Parathyroid adenoma (tissue), 2 donors: ENCODE results near the gene CDK11B.

Experiments
- H2AFZ ChIP-seq: fragments of 300-600 bp; sonication (generic); one replicate; pipeline ENCODE4 v1.7.0; 2017; ENCODE audit warnings: antibody characterized with exemption, mild to moderate bottlenecking
- H3K27ac ChIP-seq: fragments of 300-600 bp; sonication (generic); one replicate; pipeline ENCODE4 v1.7.0; 2017
- H3K27me3 ChIP-seq: fragments of 300-600 bp; sonication (generic); one replicate; pipeline ENCODE4 v1.7.0; 2017; ENCODE audit warnings: low read length; ENCODE audit not compliant: control insufficient read depth, insufficient read depth
- H3K36me3 ChIP-seq: fragments of 300-600 bp; sonication (generic); one replicate; pipeline ENCODE4 v1.7.0; 2017; ENCODE audit warnings: low read length; ENCODE audit not compliant: control insufficient read depth, insufficient read depth
- H3K4me1 ChIP-seq: fragments of 300-600 bp; sonication (generic); one replicate; pipeline ENCODE4 v1.7.0; 2017; ENCODE audit warnings: control low read depth
- H3K4me2 ChIP-seq: fragments of 300-600 bp; sonication (generic); one replicate; pipeline ENCODE4 v1.7.0; 2017; ENCODE audit warnings: low read length
- H3K4me3 ChIP-seq: fragments of 300-600 bp; sonication (generic); one replicate; pipeline ENCODE4 v1.7.0; 2017; ENCODE audit warnings: low read depth, low read length
- H3K79me2 ChIP-seq: fragments of 300-600 bp; sonication (generic); one replicate; pipeline ENCODE4 v1.7.0; 2017; ENCODE audit warnings: control low read depth
- H3K9ac ChIP-seq: fragments of 300-600 bp; sonication (generic); one replicate; pipeline ENCODE4 v1.7.0; 2017; ENCODE audit warnings: mild to moderate bottlenecking
- H3K9me3 ChIP-seq: fragments of 300-600 bp; sonication (generic); one replicate; pipeline ENCODE4 v1.7.0; 2017; ENCODE audit warnings: low read length; ENCODE audit not compliant: control insufficient read depth
- CTCF ChIP-seq: fragments of 300-600 bp; sonication (generic); IDR thresholded peaks from one replicate; pipeline ENCODE4 v1.7.0; 2017; ENCODE audit warnings: antibody characterized with exemption, mild to moderate bottlenecking
- donor health status: primary hyperparathyroidism.

Gene CDK11B

GRCh38 chr1:1672181-1672965, 13.6 kb upstream of the CDK11B start:
- H3K27me3 ChIP-seq: no peaks in the 10 kb centered on the region
- H3K36me3 ChIP-seq: no peaks in the 10 kb centered on the region
- H3K4me3 ChIP-seq: no peak overlapping the region
- no peaks in the 10 kb centered on the region for H3K79me2 ChIP-seq
- H2AFZ ChIP-seq: no peak overlapping the region
- no peak overlapping the region for H3K27ac ChIP-seq
- H3K4me1 ChIP-seq: no peaks in the 10 kb centered on the region
- H3K9ac ChIP-seq: no peak overlapping the region
- TF ChIP-seq CTCF: no peak
- H3K9me3 ChIP-seq: no peaks in the 10 kb centered on the region
- H3K4me2 ChIP-seq: no peak overlapping the region

- no peaks in the 10 kb centered on the region for H3K36me3 ChIP-seq
- no peak overlapping the region for H3K4me2 ChIP-seq
- no peak for TF ChIP-seq CTCF
These were observed 12.7 kb upstream of the CDK11B start for GRCh38 chr1:1671365-1672119.

GRCh38 chr1:1670866-1671265, 12.1 kb upstream of the CDK11B start:
- no peak for TF ChIP-seq CTCF
- H3K9me3 ChIP-seq: no peaks in the 10 kb centered on the region
- H3K79me2 ChIP-seq: no peaks in the 10 kb centered on the region
- H3K9ac ChIP-seq: no peak overlapping the region
- H3K4me2 ChIP-seq: no peak overlapping the region
- H3K36me3 ChIP-seq: no peaks in the 10 kb centered on the region
- no peaks in the 10 kb centered on the region for H3K27me3 ChIP-seq
- no peak overlapping the region for H3K4me3 ChIP-seq
- no peak overlapping the region for H3K27ac ChIP-seq
- H3K4me1 ChIP-seq: no peaks in the 10 kb centered on the region
- no peak overlapping the region for H2AFZ ChIP-seq

More at GRCh38 chr1:1671365-1672119, 12.7 kb upstream of the CDK11B start:
- Histone ChIP-seq H2AFZ (no peak overlapping the region), H3K4me3 (no peak overlapping the region), H3K27ac (no peak overlapping the region), H3K79me2 (no peaks in the 10 kb centered on the region), H3K4me1 (no peaks in the 10 kb centered on the region), H3K9me3 (no peaks in the 10 kb centered on the region), H3K9ac (no peak overlapping the region), H3K27me3 (no peaks in the 10 kb centered on the region)

- Histone ChIP-seq H3K4me3 (no peak overlapping the region), H3K9me3 (no peaks in the 10 kb centered on the region)
These were observed 10.9 kb upstream of the CDK11B start for GRCh38 chr1:1669468-1670440.

More at GRCh38 chr1:1669468-1670440, 10.9 kb upstream of the CDK11B start:
- no peaks in the 10 kb centered on the region for H3K27me3 ChIP-seq
- no peak overlapping the region for H3K4me2 ChIP-seq
- TF ChIP-seq CTCF: no peak
- H3K27ac ChIP-seq: no peak overlapping the region
- H3K36me3 ChIP-seq: no peaks in the 10 kb centered on the region
- no peak overlapping the region for H3K9ac ChIP-seq
- no peaks in the 10 kb centered on the region for H3K79me2 ChIP-seq
- H3K4me1 ChIP-seq: no peaks in the 10 kb centered on the region
- H2AFZ ChIP-seq: no peak overlapping the region
